Activated CD4-positive, alpha-beta T cell treated with anti-CD3 and anti-CD28 coated beads, Interleukin-2, amount 10 ng/mL, durations not matched to agents 7 days and 5 days (primary cell): ENCODE data around the gene OVCA2. TPM values are rescaled to one million over a fixed set of nuclear protein-coding genes. Genes with fewer than 3 reads are reported as not detected.

Source experiments
- CTCF ChIA-PET: fragments of 350-600 bp; sonication (Branson Sonifier 250); formaldehyde crosslinking; loops from one replicate; lab custom pipeline; 2021; ENCODE audit warnings: antibody characterized with exemption; lab: Charles Lee
- POLR2A ChIA-PET: fragments of 350-600 bp; sonication (Branson Sonifier 250); formaldehyde crosslinking; loops from one replicate; lab custom pipeline; 2021; ENCODE audit warnings: antibody characterized with exemption; lab: Charles Lee
- DNase-seq: peaks from one replicate; pipeline ENCODE4 v3.0.0-alpha.2; 2020
- H3K27ac Mint-ChIP-seq: one replicate; pipeline ENCODE4 v1.8.0; 2021; ENCODE audit warnings: mild to moderate bottlenecking, moderate library complexity, mixed read lengths
- H3K27me3 Mint-ChIP-seq: one replicate; pipeline ENCODE4 v1.8.0; 2021; ENCODE audit warnings: mixed read lengths
- H3K36me3 Mint-ChIP-seq: one replicate; pipeline ENCODE4 v1.8.0; 2021; ENCODE audit warnings: low read depth, mixed read lengths
- H3K4me1 Mint-ChIP-seq: one replicate; pipeline ENCODE4 v1.8.0; 2021; ENCODE audit warnings: mixed read lengths
- H3K4me3 Mint-ChIP-seq: one replicate; pipeline ENCODE4 v1.8.0; 2021; ENCODE audit warnings: mild to moderate bottlenecking, moderate library complexity, mixed read lengths
- H3K9me3 Mint-ChIP-seq: one replicate; pipeline ENCODE4 v1.8.0; 2021; ENCODE audit warnings: mixed read lengths
- total RNA-seq, 2 experiments: library from RNA; stranded (reverse); gene quantifications; one replicate each; pipeline ENCODE4 v1.2.3, GENCODE V29; 2021

Gene OVCA2
- total RNA-seq, 2 experiments from 2014 or later = 36.8 to 37.9 TPM

DNA sequence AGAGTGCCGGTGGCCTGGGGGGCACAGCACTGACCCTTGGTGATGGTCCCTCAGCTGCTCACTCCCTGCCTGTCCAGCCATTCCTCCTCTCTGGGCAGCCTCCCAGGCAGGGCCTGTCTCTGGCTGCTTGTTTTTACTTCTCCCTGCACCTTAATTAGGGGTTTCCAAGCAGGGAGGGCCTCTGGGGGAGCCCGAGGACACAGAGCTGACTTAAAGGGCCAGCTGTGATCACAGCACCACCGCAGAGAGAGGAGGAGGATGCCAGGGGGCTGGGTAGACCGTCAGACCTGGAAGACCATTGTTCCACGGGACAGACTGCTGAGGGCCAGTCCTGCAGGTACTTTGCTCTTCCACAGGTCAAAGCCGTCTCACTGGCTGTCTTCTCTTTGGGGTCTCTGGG is 13.1 kb upstream of the OVCA2 start:
- Mint-ChIP-seq H3K27ac (peak overlapping the region; percentile 57), H3K9me3 (no peaks in the 10 kb centered on the region), H3K4me3 (no peak overlapping the region), H3K27me3 (peaks cover 41% of the 10 kb centered on the region), H3K36me3 (peaks cover 3% of the 10 kb centered on the region), H3K4me1 (peaks cover 28% of the 10 kb centered on the region)
- no peak for DNase-seq
- CTCF ChIA-PET = interaction anchor here (1.5 kb wide), 1 partner anchor 9 kb away, joined by 4 read pairs; no protein-coding TSS in a partner anchor
- POLR2A ChIA-PET = no interaction called here

DNA sequence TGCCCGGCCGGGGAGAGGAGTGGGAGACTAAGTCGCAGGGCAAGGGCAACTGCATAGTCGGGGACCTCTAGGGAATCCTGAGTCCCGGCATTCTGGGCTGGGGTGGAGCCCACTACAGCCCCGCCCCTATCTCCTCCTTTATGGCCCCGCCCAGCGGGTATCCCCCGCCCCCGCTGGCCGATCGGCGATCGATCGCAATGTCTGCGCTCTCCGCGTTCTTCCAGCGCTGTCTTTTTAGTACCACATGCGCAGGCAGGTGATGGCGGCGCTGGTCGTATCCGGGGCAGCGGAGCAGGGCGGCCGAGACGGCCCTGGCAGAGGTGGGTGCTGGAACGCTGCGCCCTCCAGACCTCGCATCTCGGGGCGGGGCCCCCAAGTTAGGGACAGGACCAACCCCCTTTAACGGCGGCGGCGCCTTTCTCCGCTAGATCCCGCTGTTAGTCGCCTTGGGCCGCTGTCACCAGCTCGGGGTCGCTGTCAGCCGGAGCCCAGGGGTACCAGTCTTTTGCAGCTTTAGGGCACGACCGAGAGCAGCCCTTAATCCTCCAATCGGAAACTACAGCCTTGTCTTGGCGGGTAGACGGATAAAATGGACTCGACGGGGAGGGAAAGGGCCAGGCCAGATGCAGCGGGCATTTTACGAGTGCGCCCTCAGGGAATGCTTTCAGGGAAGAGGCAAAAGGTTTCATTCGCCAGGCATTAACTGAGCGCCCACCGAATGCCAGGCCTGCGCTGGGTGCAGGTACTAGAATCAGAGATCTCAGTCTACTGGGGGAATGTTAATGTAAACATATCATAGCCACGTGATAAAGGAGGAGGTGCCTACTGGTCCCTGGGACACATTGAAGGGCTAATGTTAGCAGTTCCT is 11.7 kb upstream of the OVCA2 start, which contains the start of gene DPH1:
Gene DPH1, plus strand, starts transcription at position 243 of the 868 bp plus-strand sequence. Its CDS starts 17 bp downstream, at position 260.
- peak; percentile 90 for DNase-seq
- Mint-ChIP-seq H3K36me3 (peaks cover 3% of the 10 kb centered on the region), H3K4me1 (peaks cover 26% of the 10 kb centered on the region), H3K4me3 (peak within 1 kb of the TSS; percentile 95), H3K27ac (peak within 1 kb of the TSS; percentile 88), H3K27me3 (peaks cover 37% of the 10 kb centered on the region), H3K9me3 (no peaks in the 10 kb centered on the region)
- ChIA-PET POLR2A (no interaction called here), CTCF (interaction anchor here (1.3 kb wide), 1 partner anchor 12 kb away, joined by 6 read pairs; the partner anchor contains the start of gene OVCA2)

DNA sequence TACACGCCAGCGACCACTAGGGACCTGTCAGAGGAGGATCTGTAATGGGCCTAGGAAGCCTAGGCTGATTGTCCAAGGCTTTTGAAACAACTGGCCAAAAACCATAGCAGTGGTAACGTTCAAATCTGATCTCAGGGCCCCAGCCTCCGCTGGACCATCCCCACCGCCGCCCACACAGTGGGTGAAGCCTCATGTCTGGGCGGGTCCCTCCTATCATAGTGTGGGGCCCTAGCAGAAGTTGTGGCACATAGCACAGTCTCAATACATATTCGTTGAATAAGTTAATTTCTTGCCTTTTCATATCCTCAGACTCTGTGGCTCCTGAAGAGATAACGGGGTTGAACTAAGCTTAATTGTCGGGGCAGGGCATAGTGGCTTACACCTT is 11.1 kb upstream of the OVCA2 start:
- DNase-seq = no peak
- Mint-ChIP-seq H3K27ac (peak overlapping the region; percentile 88), H3K4me3 (peak overlapping the region; percentile 95), H3K27me3 (peaks cover 32% of the 10 kb centered on the region), H3K4me1 (peaks cover 22% of the 10 kb centered on the region), H3K9me3 (no peaks in the 10 kb centered on the region), H3K36me3 (peaks cover 3% of the 10 kb centered on the region)
- POLR2A ChIA-PET = no interaction called here
- CTCF ChIA-PET = interaction anchor here (1.3 kb wide), 1 partner anchor 11 kb away, joined by 6 read pairs; the partner anchor contains the start of gene OVCA2

DNA sequence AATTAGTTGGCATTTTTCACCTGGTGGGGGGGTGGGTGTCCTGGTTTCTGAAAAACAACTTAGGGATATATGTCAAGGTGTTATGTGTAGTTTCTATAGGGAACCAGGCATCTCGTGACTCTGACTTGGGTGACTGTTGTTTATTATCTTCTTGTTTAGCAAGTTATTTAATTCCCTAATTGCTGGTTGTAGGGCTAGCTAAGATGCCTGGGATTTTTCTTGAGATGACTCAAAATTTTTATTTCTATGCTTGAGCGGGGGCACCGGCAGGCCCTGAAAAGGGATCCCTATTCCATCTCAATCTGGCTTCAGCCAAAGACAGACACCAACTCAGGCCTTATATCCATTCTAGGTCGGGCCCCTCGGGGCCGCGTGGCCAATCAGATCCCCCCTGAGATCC is 8.7 kb upstream of the OVCA2 start:
- peaks cover 11% of the 10 kb centered on the region for H3K27me3 Mint-ChIP-seq
- ChIA-PET CTCF (no interaction called here), POLR2A (no interaction called here)
- peaks cover 2% of the 10 kb centered on the region for H3K36me3 Mint-ChIP-seq
- H3K9me3 Mint-ChIP-seq = no peaks in the 10 kb centered on the region
- no peak for DNase-seq
- peaks cover 17% of the 10 kb centered on the region for H3K4me1 Mint-ChIP-seq
- H3K27ac Mint-ChIP-seq = no peak overlapping the region
- H3K4me3 Mint-ChIP-seq = no peak overlapping the region

DNA sequence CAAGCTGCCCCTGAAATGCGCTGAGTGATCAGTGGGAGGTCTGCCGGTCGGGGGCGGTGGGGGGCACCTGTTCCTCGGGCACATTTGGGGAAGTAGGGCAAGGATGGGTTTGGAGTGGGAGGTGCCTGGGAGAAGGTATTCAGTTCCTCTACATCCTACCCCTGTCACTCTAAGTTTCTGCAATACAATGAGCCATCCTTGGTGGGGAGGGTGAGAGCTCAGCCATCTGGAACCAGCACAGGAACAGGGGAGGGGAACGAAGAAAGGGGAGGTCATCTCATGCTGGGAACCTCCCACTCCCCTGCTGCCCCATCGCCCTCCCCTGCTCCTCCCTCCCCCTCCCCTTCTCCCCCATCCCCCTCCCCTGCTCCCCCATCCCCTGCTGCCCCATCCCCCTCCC is 7.7 kb upstream of the OVCA2 start:
- H3K4me1 Mint-ChIP-seq = peaks cover 17% of the 10 kb centered on the region
- H3K27ac Mint-ChIP-seq = no peak overlapping the region
- no peak for DNase-seq
- H3K27me3 Mint-ChIP-seq = peaks cover under 1% of the 10 kb centered on the region
- ChIA-PET POLR2A (no interaction called here), CTCF (no interaction called here)
- H3K4me3 Mint-ChIP-seq = no peak overlapping the region
- no peaks in the 10 kb centered on the region for H3K9me3 Mint-ChIP-seq
- peaks cover 2% of the 10 kb centered on the region for H3K36me3 Mint-ChIP-seq

GRCh38 chr17:2034806-2035540 is 6.8 kb upstream of the OVCA2 start:
- peaks cover 12% of the 10 kb centered on the region for H3K4me1 Mint-ChIP-seq
- H3K27ac Mint-ChIP-seq = no peak overlapping the region
- peaks cover 2% of the 10 kb centered on the region for H3K36me3 Mint-ChIP-seq
- ChIA-PET POLR2A (no interaction called here), CTCF (interaction anchor here (0.6 to 1.1 kb wide), 2 partner anchors 13 to 354 kb away, joined by 3 read pairs; no protein-coding TSS in a partner anchor)
- no peaks in the 10 kb centered on the region for H3K9me3 Mint-ChIP-seq
- DNase-seq = no peak
- no peaks in the 10 kb centered on the region for H3K27me3 Mint-ChIP-seq
- no peak overlapping the region for H3K4me3 Mint-ChIP-seq

DNA sequence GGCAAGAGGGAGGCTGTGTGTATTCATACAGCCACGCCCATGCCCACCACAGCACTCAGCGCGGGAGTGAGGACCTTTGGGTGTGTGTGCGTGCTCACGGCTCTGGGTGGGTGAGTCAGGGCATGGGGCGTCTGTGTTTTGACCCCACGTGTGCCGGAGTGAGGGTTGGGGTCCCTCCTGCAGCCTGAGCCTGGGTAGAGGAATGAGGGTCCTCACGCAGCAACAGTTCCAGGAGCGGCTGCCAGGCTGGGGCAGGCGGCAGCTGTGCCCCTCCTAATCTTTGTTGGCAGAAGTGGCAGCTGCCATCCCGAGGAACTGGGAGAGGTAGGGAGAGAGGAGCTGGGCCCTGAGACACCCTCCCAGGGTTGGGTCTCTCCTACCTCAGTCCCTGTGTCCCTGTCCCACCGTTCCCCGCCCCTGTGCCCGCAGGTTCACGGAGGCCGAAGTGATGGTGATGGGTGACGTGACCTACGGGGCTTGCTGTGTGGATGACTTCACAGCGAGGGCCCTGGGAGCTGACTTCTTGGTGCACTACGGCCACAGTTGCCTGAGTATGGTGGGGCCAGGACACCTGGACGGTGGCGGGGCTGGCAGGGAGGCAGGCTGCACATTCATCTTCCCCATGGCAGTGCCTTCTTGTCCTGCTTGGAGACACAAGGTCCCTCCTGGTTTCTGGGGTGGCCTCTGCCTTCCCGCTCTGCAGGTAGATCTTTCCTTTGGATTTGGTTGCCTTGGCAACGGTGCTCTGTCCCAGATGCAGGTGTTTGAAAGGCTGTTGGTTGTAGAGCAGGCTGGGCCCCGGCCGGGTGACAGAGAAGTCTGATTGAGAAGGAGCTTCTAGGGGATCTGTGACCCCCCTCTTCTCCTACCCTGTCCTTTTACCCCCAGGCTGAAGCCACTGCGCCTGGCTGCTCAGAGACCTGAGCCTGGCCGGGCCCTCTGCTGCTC is 6.0 kb upstream of the OVCA2 start:
- Mint-ChIP-seq H3K4me3 (no peak overlapping the region), H3K27ac (no peak overlapping the region), H3K9me3 (no peaks in the 10 kb centered on the region), H3K4me1 (peaks cover 10% of the 10 kb centered on the region), H3K36me3 (peaks cover 3% of the 10 kb centered on the region), H3K27me3 (no peaks in the 10 kb centered on the region)
- ChIA-PET CTCF (interaction anchor here (0.5 to 1.1 kb wide), 3 partner anchors 12 to 231 kb away, joined by 3 read pairs; no protein-coding TSS in a partner anchor), POLR2A (no interaction called here)
- DNase-seq = no peak

- POLR2A ChIA-PET = interaction anchor here (0.7 kb wide), 1 partner anchor 28 kb away, joined by 3 read pairs; no protein-coding TSS in a partner anchor
Observed at GRCh38 chr17:2037155-2037554, 4.7 kb upstream of the OVCA2 start.

DNA sequence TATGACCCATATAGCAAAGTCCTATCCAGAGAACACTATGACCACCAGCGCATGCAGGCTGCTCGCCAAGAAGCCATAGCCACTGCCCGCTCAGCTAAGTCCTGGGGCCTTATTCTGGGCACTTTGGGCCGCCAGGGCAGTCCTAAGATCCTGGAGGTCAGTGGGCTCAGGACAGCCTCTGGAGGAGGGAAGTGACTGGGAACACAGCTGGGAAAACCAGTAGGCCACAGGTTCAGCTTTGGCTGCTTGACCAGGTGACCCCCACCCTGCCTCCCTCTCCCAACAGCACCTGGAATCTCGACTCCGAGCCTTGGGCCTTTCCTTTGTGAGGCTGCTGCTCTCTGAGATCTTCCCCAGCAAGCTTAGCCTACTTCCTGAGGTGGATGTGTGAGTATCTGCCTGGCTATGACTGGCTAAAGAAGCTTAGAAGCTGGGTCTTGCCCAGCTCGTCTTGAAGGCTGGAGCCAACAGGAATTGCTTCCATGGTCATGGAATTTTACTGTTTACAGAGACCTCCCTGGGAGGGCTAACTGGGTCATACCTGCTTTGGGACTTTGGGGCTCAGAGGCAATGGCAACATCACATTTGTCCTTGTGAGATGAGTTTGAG is 1.5 kb upstream of the OVCA2 start:
- no peak overlapping the region for H3K27ac Mint-ChIP-seq
- peaks cover 24% of the 10 kb centered on the region for H3K36me3 Mint-ChIP-seq
- CTCF ChIA-PET = interaction anchor here (0.8 to 3.3 kb wide), 4 partner anchors 11 to 205 kb away, joined by 3 to 17 read pairs (median 3); partner anchors contain the start of gene HIC1

More at GRCh38 chr17:2037155-2037554, 4.7 kb upstream of the OVCA2 start:
- H3K36me3 Mint-ChIP-seq = peaks cover 6% of the 10 kb centered on the region
- no peak overlapping the region for H3K27ac Mint-ChIP-seq
- CTCF ChIA-PET = interaction anchor here (1.0 kb wide), 1 partner anchor 17 kb away, joined by 3 read pairs; the partner anchor contains the start of gene HIC1
- H3K9me3 Mint-ChIP-seq = no peaks in the 10 kb centered on the region
- no peak for DNase-seq
- H3K27me3 Mint-ChIP-seq = no peaks in the 10 kb centered on the region
- no peak overlapping the region for H3K4me3 Mint-ChIP-seq
- peaks cover 11% of the 10 kb centered on the region for H3K4me1 Mint-ChIP-seq

DNA sequence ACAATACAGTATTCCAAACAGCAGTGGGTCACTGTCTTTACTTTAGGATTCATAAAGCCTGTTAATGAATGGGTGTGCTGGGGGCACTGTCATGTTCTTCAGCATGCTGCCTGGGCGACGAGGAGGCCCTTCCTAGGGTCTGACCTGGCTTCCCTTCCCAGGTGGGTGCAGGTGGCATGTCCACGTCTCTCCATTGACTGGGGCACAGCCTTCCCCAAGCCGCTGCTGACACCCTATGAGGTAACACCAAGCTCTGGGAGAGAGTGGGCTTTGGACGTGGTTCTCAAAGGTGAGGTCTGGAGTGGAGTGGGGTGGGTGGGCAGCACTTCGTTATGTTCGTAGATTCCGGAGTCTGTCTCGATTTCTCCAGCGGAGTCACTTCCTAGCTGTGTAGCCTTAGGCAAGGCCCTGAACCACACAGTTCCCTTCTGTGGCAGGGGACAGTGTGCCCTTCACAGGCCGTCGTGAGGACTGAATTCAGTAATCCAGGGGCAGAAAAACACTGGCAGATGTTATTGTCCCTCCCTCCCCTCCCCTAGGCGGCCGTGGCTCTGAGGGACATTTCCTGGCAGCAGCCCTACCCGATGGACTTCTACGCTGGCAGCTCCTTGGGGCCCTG is 771 bp upstream of the OVCA2 start:
- Mint-ChIP-seq H3K4me3 (peak overlapping the region; percentile 56), H3K9me3 (no peaks in the 10 kb centered on the region), H3K27me3 (no peaks in the 10 kb centered on the region), H3K4me1 (peaks cover 26% of the 10 kb centered on the region), H3K36me3 (peaks cover 24% of the 10 kb centered on the region), H3K27ac (peak overlapping the region; percentile 36)
- ChIA-PET CTCF (interaction anchor here (0.8 to 3.3 kb wide), 6 partner anchors 10 to 204 kb away, joined by 3 to 17 read pairs (median 4); partner anchors contain the start of gene HIC1), POLR2A (no interaction called here)
- no peak for DNase-seq

More for the DNA sequence above, 1.5 kb upstream of the OVCA2 start:
- no peak overlapping the region for H3K4me3 Mint-ChIP-seq
- POLR2A ChIA-PET = no interaction called here
- no peak for DNase-seq
- H3K4me1 Mint-ChIP-seq = peaks cover 26% of the 10 kb centered on the region
- no peaks in the 10 kb centered on the region for H3K27me3 Mint-ChIP-seq
- H3K9me3 Mint-ChIP-seq = no peaks in the 10 kb centered on the region

DNA sequence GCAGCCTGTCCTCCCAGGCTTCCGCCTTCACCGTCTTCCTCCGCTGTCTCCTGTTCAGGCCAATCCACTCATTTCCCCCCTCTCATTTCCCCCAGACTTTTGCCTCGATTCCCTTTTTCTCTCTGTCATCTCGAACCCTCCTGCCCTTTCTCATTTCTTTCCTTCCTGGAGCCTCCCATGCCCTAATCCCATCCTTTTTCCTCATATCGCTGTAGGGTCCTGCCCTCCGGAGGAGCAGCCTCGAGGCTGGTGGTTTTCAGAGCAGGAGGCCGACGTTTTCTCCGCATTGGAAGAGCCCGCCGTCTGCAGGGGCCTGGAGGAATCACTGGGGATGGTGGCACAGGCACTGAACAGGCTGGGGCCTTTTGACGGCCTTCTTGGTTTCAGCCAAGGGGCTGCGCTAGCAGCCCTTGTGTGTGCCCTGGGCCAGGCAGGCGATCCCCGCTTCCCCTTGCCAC is 597 bp downstream of the OVCA2 start:
- no peak for DNase-seq
- Mint-ChIP-seq H3K4me3 (peak overlapping the region; percentile 93), H3K4me1 (peaks cover 26% of the 10 kb centered on the region), H3K36me3 (peaks cover 22% of the 10 kb centered on the region), H3K9me3 (no peaks in the 10 kb centered on the region), H3K27me3 (no peaks in the 10 kb centered on the region), H3K27ac (peak overlapping the region; percentile 94)
- ChIA-PET CTCF (interaction anchor here (2.0 to 2.2 kb wide), 2 partner anchors 11 to 16 kb away, joined by 6 to 7 read pairs; no protein-coding TSS in a partner anchor), POLR2A (no interaction called here)
